ENCODE measurements around the gene B4GALT1. TPM values are rescaled to one million over a fixed set of nuclear protein-coding genes. Genes with fewer than 3 reads are reported as not detected.

B4GALT1 gene
- total and polyA plus RNA-seq, 2 of the 8 experiments (the other 6 are each of a cell fraction or from before 2014, with no cell fraction given) = 12.8 to 18.2 TPM

GRCh38 chr9:33102551-33103210 lies 64.5 kb downstream of the B4GALT1 start:
- H3K4me3 ChIP-seq (ENCODE audit: extremely low read depth in 1 of 4, insufficient read depth in 2 of 4, low read depth in 3 of 4, low read length in 4 of 4) = no peak overlapping the region
- no peak overlapping the region for H2BK20ac ChIP-seq (ENCODE audit: low read length)
- H3K27ac ChIP-seq (ENCODE audit: low read depth, low read length) = no peak overlapping the region
- no peak for FAIRE-seq
- no peak overlapping the region for H3K9ac ChIP-seq (replicated peaks in 1 of 4; ENCODE audit: extremely low read depth in 1 of 4, low read depth in 3 of 4, low read length in 3 of 4)
- H4K5ac ChIP-seq (ENCODE audit: insufficient read length, low read depth, low read length) = no peak overlapping the region
- no peak overlapping the region for H3K4me2 ChIP-seq (ENCODE audit: insufficient read depth in 1 of 2, low read depth in 2 of 2, low read length in 2 of 2)
- H3K18ac ChIP-seq (ENCODE audit: extremely low read depth, low read length) = no peak overlapping the region
- H3K23me2 ChIP-seq (ENCODE audit: low read depth, low read length) = no peaks in the 10 kb centered on the region
- no peak for DNase-seq (ENCODE audit: low read depth in 1 of 2, low spot score in 2 of 2)
- H2AK5ac ChIP-seq (ENCODE audit: low read depth, low read length) = no peak overlapping the region
- no peak overlapping the region for H4K8ac ChIP-seq (ENCODE audit: extremely low read depth, insufficient read depth, low read length)
- no peak overlapping the region for H2BK5ac ChIP-seq (ENCODE audit: low read depth, low read length)
- H3K27me3 ChIP-seq (replicated peaks in 1 of 4; ENCODE audit: control insufficient read depth in 3 of 4, extremely low read depth in 1 of 4, insufficient read depth in 3 of 4, low read length in 3 of 4) = no peaks in the 10 kb centered on the region
- H2BK15ac ChIP-seq (ENCODE audit: low read length) = no peak overlapping the region
- no peaks in the 10 kb centered on the region for H3K79me2 ChIP-seq (ENCODE audit: control insufficient read depth in 1 of 2, insufficient read depth in 2 of 2, low read length in 2 of 2)
- H3K4ac ChIP-seq (replicated peaks; ENCODE audit: insufficient read length, low read depth, low read length) = no peak overlapping the region
- H3K23ac ChIP-seq (ENCODE audit: insufficient read length) = no peak overlapping the region
- no peaks in the 10 kb centered on the region for H3K79me1 ChIP-seq (ENCODE audit: low read depth, low read length)
- WGBS, 2 experiments (ENCODE audit: extremely low coverage in 1 of 2, insufficient coverage in 1 of 2, insufficient read length in 1 of 2, insufficient replicate concordance in 2 of 2, low coverage in 1 of 2, low lambda C conversion rate in 2 of 2, missing lambda C conversion rate in 1 of 2) = 95% methylated on average over 13 of the region's 13 CpGs; no CpG with 5 or more reads in 1 of the 2 experiments
- H2BK12ac ChIP-seq (ENCODE audit: low read depth, low read length) = 0 out of 2 replicates have a peak overlapping the region, but pooled peaks have one; percentile 27
- ChIA-PET POLR2A (ENCODE audit: partially characterized antibody) (interaction anchor here (1.0 kb wide), 1 partner anchor 102 kb away, joined by 3 read pairs; no protein-coding TSS in a partner anchor), CTCF (ENCODE audit: partially characterized antibody) (interaction anchor here (0.8 to 1.6 kb wide), 2 partner anchors 23 to 124 kb away, joined by 3 to 7 read pairs; no protein-coding TSS in a partner anchor)
- no peaks in the 10 kb centered on the region for H3K9me3 ChIP-seq (ENCODE audit: insufficient read depth in 2 of 2, low read depth in 1 of 2, low read length in 1 of 2)
- H3K4me1 ChIP-seq (replicated peaks in 1 of 4; ENCODE audit: control insufficient read depth in 3 of 4, insufficient read depth in 4 of 4, low read length in 3 of 4) = peaks cover 0 to 3% (median 0%) of the 10 kb centered on the region in 4 experiments; a peak in 1 of 7 replicates
- no peak overlapping the region for H2BK120ac ChIP-seq (replicated peaks; ENCODE audit: low read depth, low read length)
- no peak overlapping the region for H2AFZ ChIP-seq (ENCODE audit: low read length)
- no peaks in the 10 kb centered on the region for H4K20me1 ChIP-seq (replicated peaks in 1 of 2; ENCODE audit: control insufficient read depth in 1 of 2, insufficient read depth in 2 of 2, low read length in 2 of 2)
- H3K56ac ChIP-seq (replicated peaks; ENCODE audit: insufficient read length, low read depth, low read length) = no peak overlapping the region
- H3K14ac ChIP-seq (ENCODE audit: insufficient read length) = no peak overlapping the region
- peak overlapping the region; percentile 46 for H4K91ac ChIP-seq (replicated peaks; ENCODE audit: insufficient read length, low read length)
- H3K36me3 ChIP-seq (ENCODE audit: control insufficient read depth in 2 of 4, insufficient read depth in 4 of 4, low read length in 3 of 4) = no peaks in the 10 kb centered on the region
- TF ChIP-seq KDM5A (IDR thresholded peaks at IDR 0.05; ENCODE audit: low read length) (no peak), RNF2 (IDR thresholded peaks at IDR 0.05; ENCODE audit: borderline replicate concordance, low read depth, low read length, missing control alignments, poor library complexity, severe bottlenecking) (no peak), ATF3 (IDR thresholded peaks at IDR 0.05; ENCODE audit: insufficient read depth, low read depth, low read length) (no peak), YY1 (IDR thresholded peaks at IDR 0.05; ENCODE audit: low read depth, low read length) (no peak), POU5F1 (IDR thresholded peaks at IDR 0.05; ENCODE audit: low read depth, low read length) (no peak), RXRA (IDR thresholded peaks at IDR 0.05; ENCODE audit: insufficient read depth, low read depth, low read length) (no peak), CREB1 (IDR thresholded peaks at IDR 0.05) (no peak)
- TF ChIP-seq, protein P1, sequence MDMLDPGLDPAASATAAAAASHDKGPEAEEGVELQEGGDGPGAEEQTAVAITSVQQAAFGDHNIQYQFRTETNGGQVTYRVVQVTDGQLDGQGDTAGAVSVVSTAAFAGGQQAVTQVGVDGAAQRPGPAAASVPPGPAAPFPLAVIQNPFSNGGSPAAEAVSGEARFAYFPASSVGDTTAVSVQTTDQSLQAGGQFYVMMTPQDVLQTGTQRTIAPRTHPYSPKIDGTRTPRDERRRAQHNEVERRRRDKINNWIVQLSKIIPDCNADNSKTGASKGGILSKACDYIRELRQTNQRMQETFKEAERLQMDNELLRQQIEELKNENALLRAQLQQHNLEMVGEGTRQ (IDR thresholded peaks at IDR 0.05; ENCODE audit: low read length) = no peak
